OCI-M1 (cell line): ENCODE measurements around the gene TMEM116.

Experiments used
- DNase-seq: peaks from one replicate; lab custom pipeline; 2025; lab: John Stamatoyannopoulos, UW

The TMEM116 gene

DNA sequence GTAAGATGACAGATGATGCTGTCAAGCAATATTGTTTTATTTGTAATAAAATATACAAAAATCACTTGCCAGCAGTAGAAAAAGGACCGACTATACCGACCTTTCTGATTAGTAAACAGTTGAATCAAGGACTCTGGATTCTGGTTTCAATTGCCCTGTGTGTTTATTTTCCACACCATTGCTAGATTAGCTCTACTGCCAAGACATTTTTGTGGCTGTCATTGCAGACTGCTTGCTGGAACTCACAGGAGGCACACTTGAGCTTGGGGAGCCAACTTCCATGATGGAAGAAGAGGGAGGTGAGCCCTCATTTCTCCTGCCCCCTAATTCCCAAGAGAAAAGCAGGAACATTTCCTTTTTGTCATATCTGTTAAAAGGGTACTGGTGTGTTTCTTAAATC lies 119.7 kb downstream of the TMEM116 start:
- no peak for DNase-seq

DNA sequence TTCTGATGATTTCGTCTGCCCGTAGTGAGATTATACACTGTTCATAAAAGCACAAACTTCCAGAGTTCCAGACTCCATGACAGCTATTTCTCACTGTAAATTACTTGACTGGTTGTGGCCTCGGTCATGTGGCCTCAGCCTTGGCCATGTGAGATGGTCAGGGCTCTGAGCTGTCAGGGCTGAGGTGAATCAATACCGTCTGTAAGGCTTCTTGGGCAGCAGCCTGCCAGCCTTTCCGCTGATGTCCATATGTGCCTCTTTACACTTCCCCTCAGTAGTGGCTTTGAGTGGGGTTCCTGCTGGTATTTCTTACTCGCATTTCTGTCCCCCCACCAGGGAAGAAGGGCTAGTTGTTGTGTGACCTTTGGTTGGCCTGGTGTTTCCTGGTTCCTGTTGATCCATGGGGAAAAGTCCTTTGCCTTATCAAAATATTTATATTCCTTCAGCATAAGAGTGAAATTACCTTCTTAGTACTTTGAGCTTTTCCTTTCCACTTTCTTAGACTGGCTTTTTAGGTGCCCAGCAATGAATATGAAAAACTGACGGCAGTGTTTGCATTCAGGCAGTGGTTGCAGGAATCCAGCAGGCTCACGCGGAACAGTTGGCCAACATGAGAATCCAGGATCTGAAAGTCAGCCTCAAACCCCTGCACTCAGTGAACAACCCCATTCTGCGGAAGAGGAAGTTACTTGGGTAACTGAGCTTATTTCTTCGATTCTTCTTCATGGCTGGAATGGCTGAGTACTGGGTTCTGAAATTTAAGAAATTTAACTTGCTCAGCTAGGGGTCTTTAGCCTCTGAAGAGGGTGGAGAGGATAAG lies 124.8 kb downstream of the TMEM116 start:
- DNase-seq = no peak

DNA sequence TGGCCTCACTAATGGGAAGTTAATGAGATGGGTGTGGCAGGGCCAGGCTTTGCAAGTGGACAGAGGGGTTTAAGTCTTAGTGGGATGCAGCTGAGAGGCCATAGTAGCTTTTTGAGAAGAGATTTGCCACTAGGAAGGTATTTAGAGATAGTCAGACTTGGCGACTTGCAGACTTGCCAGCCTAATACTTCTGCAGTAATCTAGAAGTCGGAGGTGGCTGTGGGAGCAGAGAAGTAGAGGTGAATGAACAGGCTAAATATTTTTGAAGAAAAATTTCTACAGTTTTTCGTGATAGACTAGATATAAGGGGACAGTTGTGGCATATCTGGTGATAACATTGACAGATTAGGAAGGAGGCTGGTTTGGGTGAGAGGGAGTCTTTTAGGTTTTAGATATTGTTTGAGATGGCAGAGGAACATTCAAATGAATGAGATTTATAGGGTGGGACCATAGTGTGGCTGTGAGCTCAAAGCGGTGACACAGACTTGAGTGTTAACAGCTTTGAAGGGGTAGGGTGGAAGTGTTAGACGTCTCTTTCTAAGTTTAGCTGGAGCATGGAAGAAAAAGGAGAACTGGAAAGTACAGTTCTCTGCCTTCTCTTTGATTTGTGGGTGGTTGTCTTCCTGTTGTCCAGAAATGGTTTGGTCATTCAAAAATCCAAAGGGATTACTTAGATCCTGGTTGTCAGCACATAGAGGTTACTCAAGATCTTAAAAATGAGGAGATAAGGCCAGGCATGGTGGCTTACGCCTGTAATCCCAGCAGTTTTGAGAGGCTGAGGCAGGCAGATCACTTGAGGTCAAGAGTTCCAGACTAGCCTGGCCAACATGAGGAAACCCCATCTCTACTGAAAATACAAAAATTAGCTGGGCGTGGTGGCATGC lies 126.1 kb downstream of the TMEM116 start:
- DNase-seq = no peak

DNA sequence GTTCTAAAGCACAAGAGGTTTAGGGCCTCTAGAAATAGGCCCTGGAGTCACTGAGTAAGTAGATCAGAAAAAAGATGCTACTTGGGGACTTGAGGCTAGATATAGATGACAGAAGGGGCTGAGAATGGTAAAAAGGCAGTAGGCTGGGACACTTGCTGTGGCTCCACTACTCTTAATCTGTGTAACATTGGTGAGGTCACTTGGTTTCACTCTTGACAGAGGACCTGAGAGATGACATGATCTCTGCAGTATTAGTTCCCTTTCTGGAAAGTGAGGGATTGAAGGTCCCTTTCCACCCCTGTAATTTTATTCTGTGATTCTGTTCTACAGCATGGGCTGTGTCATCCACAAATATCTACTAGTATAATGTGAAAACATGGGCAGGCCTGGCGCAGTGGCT lies 131.2 kb downstream of the TMEM116 start:
- no peak for DNase-seq
